Stimulated activated naive CD4-positive, alpha-beta T cell (primary cell): ENCODE data around the gene ABR.
"Not testable (repeated sequence)": the region's sequence is repeated elsewhere in the genome, so short reads cannot be mapped to it uniquely, and the experiment has no call there.

Experiments used
- DNase-seq, 6 experiments: peaks; one replicate each; lab custom pipeline; 2025; lab: John Stamatoyannopoulos, UW

ABR gene

DNA sequence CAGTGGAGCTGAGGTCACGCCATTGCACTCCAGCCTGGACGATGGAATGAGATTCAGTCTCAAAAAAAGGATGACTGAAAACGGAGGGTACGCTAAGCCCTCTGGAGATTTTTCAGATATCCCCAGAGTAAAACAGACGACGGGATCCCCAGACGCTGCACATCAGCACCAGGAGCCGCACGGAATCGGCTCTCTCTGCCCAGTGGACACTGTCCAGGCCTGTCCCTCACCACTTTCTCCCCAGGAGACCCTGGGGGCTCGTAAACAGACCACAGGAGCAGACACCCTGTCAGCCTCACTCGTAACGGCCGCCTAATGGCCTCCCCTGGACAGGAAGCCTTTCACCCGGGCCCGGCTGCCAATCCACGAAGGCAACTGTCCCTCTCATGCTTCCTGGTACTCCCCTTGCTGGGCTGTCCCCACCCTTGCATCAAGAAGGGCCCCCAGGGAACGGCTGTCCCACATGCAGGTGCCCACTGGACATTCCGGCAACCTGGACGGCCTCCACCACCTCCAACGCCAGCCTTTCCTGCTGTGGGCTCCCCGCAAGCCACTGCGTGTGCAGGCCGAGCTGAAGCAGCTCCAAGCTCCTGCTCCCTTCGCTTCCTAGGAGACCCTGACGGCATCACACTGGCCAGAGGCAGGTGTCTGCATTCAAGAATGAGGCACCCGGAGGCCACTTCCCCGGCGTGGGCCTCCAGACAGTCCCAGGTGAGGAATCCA is 108.5 kb downstream of the ABR start:
- DNase-seq = no peak

DNA sequence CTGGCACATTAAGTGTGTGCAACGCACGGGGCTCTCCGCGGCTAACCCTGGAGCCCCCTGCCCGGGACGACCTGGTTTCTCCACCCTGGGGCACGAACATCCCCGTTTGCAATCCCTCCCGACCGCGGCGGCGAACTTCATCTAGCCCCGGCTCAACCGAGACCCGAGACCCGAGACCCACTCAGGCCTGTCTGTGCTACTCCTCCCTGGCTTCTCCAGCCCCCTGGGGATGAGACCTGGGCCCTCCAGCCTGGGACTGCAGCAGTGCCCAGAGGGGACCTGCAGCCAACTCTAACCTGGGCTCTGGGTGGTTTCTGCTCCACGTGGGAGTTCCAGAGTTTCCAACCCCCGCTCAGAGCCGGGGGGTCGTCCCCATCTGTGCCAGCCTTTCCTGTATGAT is 109.4 kb downstream of the ABR start:
- DNase-seq = no peak

- DNase-seq = no peak
Measured at GRCh38 chr17:1069847-1070246, 109.9 kb downstream of the ABR start.

DNA sequence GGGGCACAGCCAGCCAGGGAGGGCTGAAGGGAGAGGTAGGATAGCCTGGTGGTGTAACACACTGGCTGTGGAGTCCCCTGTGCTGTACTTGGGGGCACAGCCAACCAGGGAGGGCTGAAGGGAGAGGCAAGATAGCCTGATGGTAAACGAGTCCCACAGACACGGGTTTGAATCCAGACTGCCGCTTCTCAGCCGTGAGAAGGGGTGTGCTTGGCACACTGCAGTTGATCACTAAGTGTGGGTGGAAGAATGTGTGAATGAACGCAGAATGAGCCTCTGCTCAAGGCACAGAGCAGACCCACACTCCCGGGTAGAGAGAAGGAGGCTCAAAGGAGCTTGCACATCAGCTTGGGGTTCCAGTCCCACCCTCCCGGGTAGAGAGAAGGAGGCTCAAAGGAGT is 111.4 kb downstream of the ABR start:
- no peak for DNase-seq

DNA sequence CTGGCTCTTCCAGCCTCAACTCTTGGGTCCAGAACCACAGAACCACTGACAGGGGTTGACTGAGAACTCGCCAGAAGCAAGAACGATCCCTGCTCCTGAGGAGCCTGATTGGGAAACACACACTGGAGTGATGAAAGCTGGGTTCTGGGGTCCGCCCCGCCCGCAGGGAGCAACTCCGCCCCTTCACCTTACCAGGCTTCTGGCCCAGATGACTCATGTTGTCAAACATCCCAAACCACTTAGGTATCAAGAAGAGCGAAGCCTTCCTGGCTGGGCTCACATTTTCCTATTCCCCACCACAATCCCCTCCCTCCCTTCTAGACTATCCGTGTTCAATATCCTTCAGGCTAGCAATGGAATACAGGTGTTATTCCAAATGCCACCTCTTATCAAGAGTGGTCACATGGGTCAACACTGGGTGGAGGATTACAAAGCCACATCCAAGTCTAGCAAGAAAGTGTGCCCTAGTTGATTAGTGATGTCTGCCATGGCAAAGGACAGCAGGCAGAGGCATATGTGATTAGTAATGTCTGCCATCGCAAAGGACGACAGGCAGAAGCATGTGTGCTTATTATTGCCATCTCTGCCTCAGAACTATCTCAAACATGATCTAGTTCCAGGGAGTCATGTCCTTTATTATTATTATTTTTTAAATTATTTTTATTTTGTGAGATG is 112.4 kb downstream of the ABR start:
- no peak for DNase-seq

GRCh38 chr17:1065416-1065815 is 114.4 kb downstream of the ABR start:
- DNase-seq = not testable (repeated sequence)

- no peak for DNase-seq
Measured at GRCh38 chr17:1060991-1061390, 118.8 kb downstream of the ABR start.

- DNase-seq = no peak
Measured at GRCh38 chr17:1059131-1059795, 120.5 kb downstream of the ABR start.

GRCh38 chr17:1058423-1059130 is 121.2 kb downstream of the ABR start:
- no peak for DNase-seq

DNA sequence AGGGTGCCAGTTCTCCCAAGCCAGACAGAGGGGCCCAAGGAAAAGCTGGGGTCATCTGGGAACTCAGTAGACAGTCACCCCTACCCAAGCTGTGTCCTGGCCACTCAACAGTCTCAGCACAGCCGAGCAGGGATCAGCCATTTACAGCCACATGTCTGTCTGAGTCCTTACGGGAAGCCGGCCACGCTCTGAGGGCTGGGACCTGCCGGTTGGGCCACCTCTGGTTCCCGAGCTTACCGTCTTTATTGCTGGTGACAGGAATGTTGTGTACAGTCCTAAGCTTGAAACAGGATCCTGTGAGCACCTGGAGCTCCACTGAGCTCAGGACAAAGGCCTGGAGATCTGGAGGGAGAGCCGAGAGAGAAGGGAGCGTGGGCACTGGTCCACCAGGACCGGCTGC is 123.0 kb downstream of the ABR start:
- DNase-seq = no peak

DNA sequence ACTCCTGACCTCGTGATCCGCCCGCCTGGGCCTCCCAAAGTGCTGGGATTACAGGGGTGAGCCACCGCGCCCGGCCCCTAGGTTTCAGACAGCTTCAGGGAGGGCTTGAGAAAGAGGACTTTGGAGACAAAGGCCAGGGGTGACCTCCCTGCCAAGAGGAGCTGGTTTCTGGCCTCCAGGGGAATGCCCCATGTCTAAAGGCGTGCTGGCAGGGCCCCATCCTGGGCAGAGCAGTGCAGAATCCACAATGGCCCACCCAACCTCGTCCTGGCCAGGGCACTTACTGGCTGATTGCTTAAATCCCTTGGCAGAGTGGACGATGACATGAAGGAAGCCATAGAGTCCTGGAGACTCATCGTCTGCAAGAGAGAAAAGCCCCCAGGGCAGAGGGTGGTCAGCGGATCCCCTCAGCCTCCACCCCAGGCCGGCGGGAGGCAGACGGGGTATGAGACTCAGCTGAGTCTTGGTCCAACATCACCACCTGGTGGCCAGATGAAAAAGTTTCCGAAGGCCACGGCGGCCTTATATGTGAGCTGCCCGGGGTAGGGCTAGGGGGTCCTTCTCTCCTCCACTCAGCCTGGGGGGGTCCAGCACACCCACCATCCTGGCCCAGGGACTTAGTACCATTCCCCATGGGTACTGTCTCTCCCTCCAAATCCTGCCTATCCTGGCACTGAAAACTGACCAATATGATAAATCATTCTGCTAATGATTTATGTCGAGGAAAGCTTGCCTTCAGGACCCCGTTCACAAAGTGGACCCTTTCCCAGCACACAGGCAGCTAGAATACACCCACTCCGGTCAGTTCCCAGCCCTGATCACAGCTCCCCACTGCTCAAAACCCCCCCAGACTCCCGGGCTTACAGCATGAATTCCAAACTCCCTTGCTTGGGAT is 123.8 kb downstream of the ABR start:
- peak in 2 of 6 experiments; percentile 17 to 20 for DNase-seq

- no peak for DNase-seq
Measured at GRCh38 chr17:1055231-1055630, 124.5 kb downstream of the ABR start.

GRCh38 chr17:1054656-1055055 is 125.1 kb downstream of the ABR start:
- no peak for DNase-seq

- no peak for DNase-seq
Measured at GRCh38 chr17:1053661-1054360, 126.0 kb downstream of the ABR start.

- DNase-seq = no peak
Measured at GRCh38 chr17:1050996-1051925, 128.5 kb downstream of the ABR start.

DNA sequence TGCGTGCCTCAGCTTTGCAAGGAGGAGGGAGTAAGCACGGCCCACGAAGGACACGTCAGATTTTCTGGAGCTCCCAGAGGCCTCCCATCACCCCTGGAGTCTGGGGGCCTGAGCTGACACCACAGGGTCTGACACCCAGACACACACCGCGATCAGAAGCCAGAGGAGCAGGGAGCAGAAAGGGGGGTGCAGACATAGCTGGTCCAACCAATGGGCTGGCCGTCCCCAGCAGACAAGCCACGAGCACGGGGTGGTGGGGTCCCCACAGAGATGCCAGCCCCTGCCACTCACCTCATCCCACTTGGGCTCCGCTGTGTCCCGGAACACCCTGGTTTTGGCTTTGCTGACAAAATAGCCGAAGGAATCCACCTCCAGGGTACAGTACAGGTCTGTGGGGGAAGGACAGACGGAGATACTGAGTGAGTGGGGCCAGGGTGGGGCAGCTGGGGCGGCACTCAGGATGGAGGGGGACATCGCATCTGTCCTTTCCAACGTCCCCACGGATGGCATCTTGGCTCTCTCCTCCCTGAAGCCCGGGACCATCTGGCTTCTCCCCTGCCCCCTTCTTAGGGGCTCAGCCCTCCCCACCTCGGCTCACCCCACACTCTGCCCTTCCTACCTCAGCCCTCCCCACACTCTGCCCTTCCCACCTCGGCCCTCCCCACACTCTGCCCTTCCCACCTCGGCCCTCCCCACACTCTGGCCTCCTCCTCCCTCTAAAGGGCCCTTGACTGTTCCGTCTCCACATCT is 129.4 kb downstream of the ABR start:
- no peak for DNase-seq

GRCh38 chr17:1049446-1050225 is 130.1 kb downstream of the ABR start:
- no peak for DNase-seq

GRCh38 chr17:1048516-1049115 is 131.2 kb downstream of the ABR start:
- not testable (repeated sequence) for DNase-seq
